ENCODE results near the gene RNU5D-1.

DNA sequence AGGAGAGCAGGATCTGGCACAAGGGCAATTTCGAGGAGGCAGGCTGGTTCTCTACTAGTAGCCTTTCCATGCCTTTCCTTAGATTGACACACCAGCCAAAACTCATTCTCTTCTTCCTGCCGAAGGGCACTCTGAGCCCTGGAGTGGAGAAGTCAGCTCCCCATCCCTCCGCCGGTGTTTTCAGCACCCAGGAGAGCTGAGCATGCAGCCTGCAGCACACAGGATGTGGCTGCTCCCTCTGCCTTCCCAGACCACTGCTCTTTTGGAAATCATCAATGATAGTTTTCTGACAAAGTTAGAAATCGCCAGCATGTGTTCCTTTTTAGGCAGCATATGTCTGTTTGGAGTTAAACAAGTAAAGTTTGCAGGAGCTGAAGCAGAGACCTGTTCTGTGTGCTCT, 11.7 kb downstream of the RNU5D-1 start:
- no peak for TF ChIP-seq CTCF (IDR thresholded peaks at IDR 0.05)
- no peak for TF ChIP-seq POLR2A (IDR thresholded peaks at IDR 0.05)
- no peak for TF ChIP-seq EP300 (IDR thresholded peaks at IDR 0.05)

All from tibial nerve (tissue), 4 donors.